ENCODE data around the gene DLGAP1. TPM values are rescaled to one million over a fixed set of nuclear protein-coding genes. Genes with fewer than 3 reads are reported as not detected.

The DLGAP1 gene
- total RNA-seq, 1 experiment from 2014 or later = 0.39 TPM

- no peak for TF ChIP-seq MAX (IDR thresholded peaks at IDR 0.05)
- Histone ChIP-seq H3K27ac (ENCODE audit: low read depth, low read length) (no peak overlapping the region), H3K79me2 (ENCODE audit: insufficient read depth, low read length) (no peaks in the 10 kb centered on the region), H3K4me2 (ENCODE audit: low read length) (no peak overlapping the region), H3K9ac (ENCODE audit: low read length) (no peak overlapping the region), H3K4me1 (ENCODE audit: control insufficient read depth in 1 of 2, insufficient read depth in 2 of 2, low read length in 2 of 2) (no peaks in the 10 kb centered on the region), H4K20me1 (ENCODE audit: insufficient read depth) (no peaks in the 10 kb centered on the region), H3K9me3 (ENCODE audit: control insufficient read depth in 1 of 2, insufficient read depth in 1 of 2, low read depth in 1 of 2, low read length in 2 of 2) (no peaks in the 10 kb centered on the region), H2AFZ (ENCODE audit: low read depth, low read length, poor library complexity, severe bottlenecking) (no peak overlapping the region), H3K27me3 (ENCODE audit: insufficient read depth, low read length) (no peaks in the 10 kb centered on the region), H3K9me2 (ENCODE audit: insufficient read depth) (no peaks in the 10 kb centered on the region), H3K36me3 (ENCODE audit: control insufficient read depth in 1 of 2, insufficient read depth in 2 of 2, low read length in 2 of 2) (no peaks in the 10 kb centered on the region), H3K4me3 (replicated peaks in 1 of 2; ENCODE audit: low read depth in 1 of 2, low read length in 2 of 2) (no peak overlapping the region)
- ATAC-seq (no peak), DNase-seq (ENCODE audit: low read depth, low spot score) (no peak)
- intact Hi-C loops (cut with micrococcal nuclease) = no loop called here
- POLR2A ChIA-PET = no interaction called here
- RAD21 ChIA-PET (ENCODE audit: low non-redundant PET in 1 of 2, low total read pairs in 2 of 2, uncharacterized antibody in 2 of 2, unreplicated experiment in 2 of 2) = no interaction called here
- CTCF ChIA-PET = no interaction called here
- no TSS peak for BruUV-seq (replicated peaks)
These were observed 901.0 kb downstream of the DLGAP1 start for GRCh38 chr18:3554091-3554601.

DNA sequence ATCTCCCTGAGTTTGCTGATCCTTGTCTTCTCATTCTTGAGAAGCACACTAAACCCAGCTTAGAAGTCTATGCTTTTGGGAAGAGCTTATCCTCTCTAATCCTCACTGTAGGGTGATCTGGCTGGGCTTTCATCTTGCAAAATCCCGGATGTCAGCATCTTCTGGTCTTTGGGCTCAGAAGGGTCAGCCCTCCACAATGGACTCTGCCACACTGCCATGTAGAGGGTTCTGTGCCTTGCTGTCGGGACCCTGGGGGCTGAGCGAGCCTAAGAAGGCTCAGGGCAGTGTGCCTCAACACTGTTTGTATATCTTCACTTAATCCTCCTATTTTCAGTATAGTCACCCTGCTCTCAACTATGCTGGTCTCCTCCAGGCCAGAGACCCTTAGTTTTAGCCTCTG lies 902.8 kb downstream of the DLGAP1 start:
- TF ChIP-seq MAX (IDR thresholded peaks at IDR 0.05) (no peak), TCF7L2 (IDR thresholded peaks at IDR 0.05; ENCODE audit: borderline replicate concordance, extremely low read depth, insufficient read depth, insufficient read length) (no peak), JUND (IDR thresholded peaks at IDR 0.05) (no peak), CBX3 (IDR thresholded peaks at IDR 0.05; ENCODE audit: low read depth) (no peak), POLR2AphosphoS5 (IDR thresholded peaks at IDR 0.05; ENCODE audit: low read depth, low read length) (no peak), ELF1 (IDR thresholded peaks at IDR 0.05; ENCODE audit: borderline replicate concordance, low read depth) (no peak), SRF (IDR thresholded peaks at IDR 0.05; ENCODE audit: low read depth) (no peak), EGR1 (IDR thresholded peaks at IDR 0.05; ENCODE audit: low read depth) (no peak), SIN3A (IDR thresholded peaks at IDR 0.05; ENCODE audit: low read depth) (no peak), RAD21 (IDR thresholded peaks at IDR 0.05; ENCODE audit: low read depth) (no peak), ZNF274 (IDR thresholded peaks at IDR 0.05; ENCODE audit: low read depth, low read length) (no peak), CEBPB (IDR thresholded peaks at IDR 0.05; ENCODE audit: low read depth) (no peak), YY1 (IDR thresholded peaks at IDR 0.05; ENCODE audit: extremely low read depth, insufficient replicate concordance, low read depth, low read length) (no peak), EZH2phosphoT487 (IDR thresholded peaks at IDR 0.05; ENCODE audit: borderline replicate concordance) (no peak), FOSL1 (IDR thresholded peaks at IDR 0.05; ENCODE audit: low read depth) (no peak), ZFX (IDR thresholded peaks at IDR 0.05) (no peak), SP1 (IDR thresholded peaks at IDR 0.05; ENCODE audit: low read depth) (no peak)
- TF ChIP-seq, protein P1, sequence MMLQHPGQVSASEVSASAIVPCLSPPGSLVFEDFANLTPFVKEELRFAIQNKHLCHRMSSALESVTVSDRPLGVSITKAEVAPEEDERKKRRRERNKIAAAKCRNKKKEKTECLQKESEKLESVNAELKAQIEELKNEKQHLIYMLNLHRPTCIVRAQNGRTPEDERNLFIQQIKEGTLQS (IDR thresholded peaks at IDR 0.05) = no peak
- TF ChIP-seq, protein P2, sequence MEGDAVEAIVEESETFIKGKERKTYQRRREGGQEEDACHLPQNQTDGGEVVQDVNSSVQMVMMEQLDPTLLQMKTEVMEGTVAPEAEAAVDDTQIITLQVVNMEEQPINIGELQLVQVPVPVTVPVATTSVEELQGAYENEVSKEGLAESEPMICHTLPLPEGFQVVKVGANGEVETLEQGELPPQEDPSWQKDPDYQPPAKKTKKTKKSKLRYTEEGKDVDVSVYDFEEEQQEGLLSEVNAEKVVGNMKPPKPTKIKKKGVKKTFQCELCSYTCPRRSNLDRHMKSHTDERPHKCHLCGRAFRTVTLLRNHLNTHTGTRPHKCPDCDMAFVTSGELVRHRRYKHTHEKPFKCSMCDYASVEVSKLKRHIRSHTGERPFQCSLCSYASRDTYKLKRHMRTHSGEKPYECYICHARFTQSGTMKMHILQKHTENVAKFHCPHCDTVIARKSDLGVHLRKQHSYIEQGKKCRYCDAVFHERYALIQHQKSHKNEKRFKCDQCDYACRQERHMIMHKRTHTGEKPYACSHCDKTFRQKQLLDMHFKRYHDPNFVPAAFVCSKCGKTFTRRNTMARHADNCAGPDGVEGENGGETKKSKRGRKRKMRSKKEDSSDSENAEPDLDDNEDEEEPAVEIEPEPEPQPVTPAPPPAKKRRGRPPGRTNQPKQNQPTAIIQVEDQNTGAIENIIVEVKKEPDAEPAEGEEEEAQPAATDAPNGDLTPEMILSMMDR (IDR thresholded peaks at IDR 0.05 in 2 of 3, conservative IDR thresholded peaks at IDR 0.05 in 1 of 3; ENCODE audit: borderline replicate concordance in 1 of 3, insufficient read depth in 1 of 3, low read depth in 2 of 3, low read length in 2 of 3) = no peak
- no peaks in the 10 kb centered on the region for H3K79me2 ChIP-seq (ENCODE audit: insufficient read depth, low read length)
- DNase-seq (ENCODE audit: low read depth, low spot score) = no peak
- no peak overlapping the region for H3K4me2 ChIP-seq (ENCODE audit: low read length)
- POLR2A ChIA-PET = no interaction called here
- no peaks in the 10 kb centered on the region for H3K9me2 ChIP-seq (ENCODE audit: insufficient read depth)
- no peaks in the 10 kb centered on the region for H3K27me3 ChIP-seq (ENCODE audit: insufficient read depth, low read length)
- H4K20me1 ChIP-seq (ENCODE audit: insufficient read depth) = no peaks in the 10 kb centered on the region
- intact Hi-C loops (cut with micrococcal nuclease) = no loop called here
- H3K36me3 ChIP-seq (ENCODE audit: control insufficient read depth in 1 of 2, insufficient read depth in 2 of 2, low read length in 2 of 2) = no peaks in the 10 kb centered on the region
- no peak overlapping the region for H3K9ac ChIP-seq (ENCODE audit: low read length)
- ATAC-seq = no peak
- H3K9me3 ChIP-seq (ENCODE audit: control insufficient read depth in 1 of 2, insufficient read depth in 1 of 2, low read depth in 1 of 2, low read length in 2 of 2) = no peaks in the 10 kb centered on the region
- RAD21 ChIA-PET (ENCODE audit: low non-redundant PET in 1 of 2, low total read pairs in 2 of 2, uncharacterized antibody in 2 of 2, unreplicated experiment in 2 of 2) = no interaction called here
- H3K4me3 ChIP-seq (replicated peaks in 1 of 2; ENCODE audit: low read depth in 1 of 2, low read length in 2 of 2) = no peak overlapping the region
- H2AFZ ChIP-seq (ENCODE audit: low read depth, low read length, poor library complexity, severe bottlenecking) = no peak overlapping the region
- H3K27ac ChIP-seq (ENCODE audit: low read depth, low read length) = no peak overlapping the region
- no TSS peak for BruUV-seq (replicated peaks)
- H3K4me1 ChIP-seq (ENCODE audit: control insufficient read depth in 1 of 2, insufficient read depth in 2 of 2, low read length in 2 of 2) = no peaks in the 10 kb centered on the region
- CTCF ChIA-PET = no interaction called here

Measured in HCT116 (cell line).